GM12878 (cell line): ENCODE measurements around the gene TMEM127. TPM values are rescaled to one million over a fixed set of nuclear protein-coding genes. Genes with fewer than 3 reads are reported as not detected.

Experiments
- ATAC-seq: fragments of 200-7000 bp; cut with Tn5 transposase; 3 replicates; pipeline ENCODE4 v1.9.1; 2020; ENCODE audit warnings: mild to moderate bottlenecking, moderate library complexity
- BruUV-seq: library from RNA; stranded (reverse); fragments of 400-500 nt; replicated peaks from 2 replicates; lab custom pipeline; 2021; lab: Mats Ljungman, UMichigan
- CTCF ChIA-PET: fragments of 300-600 bp; sonication (Branson Sonifier 250); formaldehyde crosslinking; extraction: SDS; loops from one replicate; lab custom pipeline; 2021; ENCODE audit warnings: inconsistent platforms; lab: Yijun Ruan, JAX
- POLR2A ChIA-PET: fragments of 350-600 bp; formaldehyde crosslinking; extraction: SDS; loops from one replicate; lab custom pipeline; 2021; ENCODE audit warnings: inconsistent platforms; lab: Charles Lee
- RAD21 ChIA-PET: fragments of 300-600 bp; sonication (Branson Sonifier 250); formaldehyde crosslinking; loops from one replicate; lab custom pipeline; 2023; ENCODE audit warnings: antibody characterized with exemption; ENCODE audit not compliant: unreplicated experiment; lab: Charles Lee
- SMC1A ChIA-PET: fragments of 300-600 bp; sonication (Branson Sonifier 250); formaldehyde crosslinking; loops from one replicate; lab custom pipeline; 2023; ENCODE audit not compliant: unreplicated experiment, uncharacterized antibody; lab: Charles Lee
- DNase-seq: peaks from one replicate; pipeline ENCODE4 v3.0.0-alpha.2; 2011; ENCODE audit warnings: low read depth, low spot score
- FAIRE-seq: peaks from 3 replicates; lab custom pipeline; 2011; peaks lifted over from hg19 to GRCh38; lab: Jason Lieb, UNC
- H2AFZ ChIP-seq: 2 replicates; pipeline ENCODE4 v1.6.0; 2011; ENCODE audit warnings: low read depth, low read length, control low read depth; ENCODE audit not compliant: control insufficient read depth
- H3K27ac ChIP-seq: 2 replicates; pipeline ENCODE4 v1.5.1; 2011; ENCODE audit warnings: control low read depth; ENCODE audit not compliant: control insufficient read depth, insufficient read depth
- H3K27me3 ChIP-seq, 2 experiments: replicated peaks in 1 of 2; 2 replicates each; pipeline versions ENCODE4 v1.6.0 to v1.6.1; 2011; ENCODE audit warnings: low read length in 1 of 2; ENCODE audit not compliant: control insufficient read depth in 2 of 2, insufficient read depth in 2 of 2
- H3K36me3 ChIP-seq, 2 experiments: 2 replicates each; pipeline ENCODE4 v1.5.1; 2011; ENCODE audit warnings: low read length in 1 of 2; ENCODE audit not compliant: control insufficient read depth in 2 of 2, insufficient read depth in 2 of 2
- H3K4me1 ChIP-seq: 2 replicates; pipeline ENCODE4 v1.6.1; 2011; ENCODE audit warnings: mild to moderate bottlenecking, low read length, moderate library complexity, mixed read lengths; ENCODE audit not compliant: control insufficient read depth, insufficient read depth
- H3K4me2 ChIP-seq: 2 replicates; pipeline ENCODE4 v1.6.0; 2011; ENCODE audit warnings: control low read depth; ENCODE audit not compliant: control insufficient read depth, insufficient read depth
- H3K4me3 ChIP-seq: fragments of 200-600 bp; sonication (generic); 2 replicates; pipeline ENCODE4 v1.5.1; 2016
- H3K79me2 ChIP-seq: 2 replicates; pipeline ENCODE4 v1.6.0; 2011; ENCODE audit warnings: low read length; ENCODE audit not compliant: control insufficient read depth, insufficient read depth
- H3K9ac ChIP-seq: 2 replicates; pipeline ENCODE4 v1.8.0; 2011; ENCODE audit warnings: low read length, control low read depth, mixed read lengths; ENCODE audit not compliant: control insufficient read depth, insufficient read depth
- H3K9me3 ChIP-seq: replicated peaks from 3 replicates; pipeline ENCODE4 v1.5.1; 2011; ENCODE audit warnings: mild to moderate bottlenecking, low read length; ENCODE audit not compliant: control insufficient read depth, insufficient read depth
- H4K20me1 ChIP-seq: 2 replicates; pipeline ENCODE4 v1.6.0; 2011; ENCODE audit not compliant: control insufficient read depth, insufficient read depth
- ASH2L ChIP-seq: fragments of 300-600, 200-600 bp; sonication (generic); IDR thresholded peaks from 2 replicates; pipeline ENCODE4 v1.6.1; 2017; ENCODE audit warnings: low read depth, mild to moderate bottlenecking, borderline replicate concordance
- CBX3 ChIP-seq: fragments of 200-600 bp; sonication (generic); IDR thresholded peaks from 2 replicates; pipeline ENCODE4 v1.6.1; 2016; ENCODE audit warnings: low read depth, borderline replicate concordance
- CBX5 ChIP-seq: sonication (generic); IDR thresholded peaks from 2 replicates; pipeline ENCODE4 v1.6.1; 2016; ENCODE audit warnings: low read depth, moderate library complexity, mild to moderate bottlenecking, inconsistent platforms
- CTCF ChIP-seq, 3 experiments: IDR thresholded peaks in 2 of 3; conservative IDR thresholded peaks in 1 of 3; 2 replicates each; pipeline ENCODE4 v1.5.1; 2011; ENCODE audit warnings: low read depth in 3 of 3, low read length in 3 of 3, mild to moderate bottlenecking in 3 of 3, control low read depth in 2 of 3, moderate library complexity in 2 of 3, inconsistent platforms in 1 of 3, mixed read lengths in 1 of 3; ENCODE audit not compliant: control insufficient read depth in 2 of 3, insufficient read depth in 1 of 3; ENCODE audit errors: extremely low read depth in 1 of 3
- E4F1 ChIP-seq: fragments of 450-650 bp; IDR thresholded peaks from 2 replicates; pipeline ENCODE4 v1.6.1; 2018; ENCODE audit warnings: borderline replicate concordance, mild to moderate bottlenecking; ENCODE audit not compliant: partially characterized antibody
- HDAC2 ChIP-seq: fragments of 200-600 bp; sonication (generic); IDR thresholded peaks from 2 replicates; pipeline ENCODE4 v1.6.1; 2017
- IRF3 ChIP-seq: fragments of 450-650 bp; IDR thresholded peaks from 2 replicates; pipeline ENCODE4 v1.6.1; 2014; ENCODE audit warnings: mild to moderate bottlenecking
- IRF4 ChIP-seq: IDR thresholded peaks from 2 replicates; pipeline ENCODE4 v1.6.1; 2011; ENCODE audit warnings: low read depth, low read length
- NBN ChIP-seq: fragments of 450-650 bp; IDR thresholded peaks from 2 replicates; pipeline ENCODE4 v1.6.1; 2016
- NFYA ChIP-seq: IDR thresholded peaks from 2 replicates; pipeline ENCODE4 v1.6.1; 2011; ENCODE audit warnings: low read depth, mild to moderate bottlenecking, low read length, improper control_type of control experiment, borderline replicate concordance
- NR2F1 ChIP-seq: fragments of 450-650 bp; conservative IDR thresholded peaks from 2 replicates; pipeline ENCODE4 v1.6.1; 2017; ENCODE audit warnings: mild to moderate bottlenecking
- RAD51 ChIP-seq: fragments of 450-650 bp; IDR thresholded peaks from 2 replicates; pipeline ENCODE4 v1.6.1; 2016; ENCODE audit warnings: moderate library complexity, mild to moderate bottlenecking, inconsistent platforms
- TARDBP ChIP-seq: IDR thresholded peaks from 2 replicates; pipeline ENCODE4 v1.6.1; 2016; ENCODE audit warnings: borderline replicate concordance
- TCF3 ChIP-seq: IDR thresholded peaks from 2 replicates; pipeline ENCODE4 v1.6.1; 2012; ENCODE audit warnings: low read depth, mild to moderate bottlenecking, low read length, borderline replicate concordance; ENCODE audit not compliant: insufficient read depth
- ZNF207 ChIP-seq: fragments of 450-650 bp; IDR thresholded peaks from 2 replicates; pipeline ENCODE4 v1.6.1; 2014; ENCODE audit warnings: antibody characterized with exemption, mild to moderate bottlenecking, borderline replicate concordance
- WGBS: methylation state at CpG from one replicate; pipeline ENCODE4 v1.1.6; 2016; ENCODE audit warnings: low lambda C conversion rate; ENCODE audit not compliant: insufficient replicate concordance, insufficient coverage; ENCODE audit errors: missing lambda C conversion rate; 5-methylcytosine and 5-hydroxymethylcytosine counted together
- in situ Hi-C: fragments of 300-500 bp; cut with MboI; formaldehyde crosslinking; loops from 9 replicates; pipeline ENCODE4 v1.14.3; 2018; ENCODE audit warnings: mixed read lengths
- intact Hi-C: fragments of 100-400 bp; cut with micrococcal nuclease; formaldehyde crosslinking; loops from one replicate; pipeline ENCODE4 v1.14.2; 2022; ENCODE audit not compliant: unreplicated experiment
- polyA plus RNA-seq, 11 experiments: library from polyadenylated mRNA; depleted of rRNA in 4 of 11; unstranded in 6 of 11; stranded (reverse) in 5 of 11; fragments of >200 nt; fragmentation: Nextera tagmentation in 4 of 11; fragmentation: Illumina TruSeq in 1 of 11; extraction: Ambion mirVana in 4 of 11; extraction: Trizol in 1 of 11; gene quantifications; 1 replicate in 1 of 11; 2 replicates in 10 of 11; pipeline versions ENCODE4 v1.2.1 to v1.2.3, GENCODE V29; 2011 to 2016; ENCODE audit warnings: inconsistent platforms in 2 of 11, missing spikeins in 2 of 11, low read depth in 1 of 11
- total RNA-seq, 4 experiments: library from RNA; depleted of rRNA in 3 of 4; stranded (reverse); fragments of >200 nt in 3 of 4; fragmentation: Illumina TruSeq in 1 of 4; extraction: Trizol in 1 of 4; gene quantifications; 2 replicates each; pipeline versions ENCODE4 v1.2.1 to v1.2.3, GENCODE V29; 2013 to 2021
- TF ChIP-seq, protein P1 (sequence below): fragments of 450-650 bp; IDR thresholded peaks from 2 replicates; pipeline ENCODE4 v1.6.1; 2017; ENCODE audit warnings: mild to moderate bottlenecking, moderate library complexity

TMEM127 gene
- total and polyA plus RNA-seq, 10 of the 15 experiments (the other 5 are each of a cell fraction or from before 2014, with no cell fraction given), result 2.6 to 27.2 (median 17.7) TPM

DNA sequence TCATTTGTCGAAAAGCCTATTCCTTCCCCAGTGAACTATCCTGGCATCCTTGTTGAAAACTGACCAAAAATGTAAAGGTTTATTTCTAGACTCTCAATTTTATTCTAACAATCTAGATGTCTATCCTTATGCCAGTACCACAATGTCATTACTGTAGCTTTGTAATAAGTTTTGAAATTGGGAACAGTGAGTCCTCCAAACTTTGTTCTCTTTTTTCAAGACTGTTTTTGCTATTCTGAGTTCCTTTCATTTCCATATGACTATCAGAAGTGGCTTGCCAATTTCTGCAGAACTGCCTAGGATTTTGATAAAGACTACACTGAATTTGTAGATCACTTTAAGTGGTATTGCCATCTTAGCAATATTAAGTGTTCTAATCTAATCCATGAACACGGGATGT, 66.9 kb downstream of the TMEM127 start:
- H3K27me3 ChIP-seq, result no peaks in the 10 kb centered on the region
- no TSS peak for BruUV-seq
- SMC1A ChIA-PET, result interaction anchor here (0.9 to 8.0 kb wide), 7 partner anchors 18 to 66 kb away, joined by 3 to 116 read pairs (median 3); no protein-coding TSS in a partner anchor
- peaks cover 75% of the 10 kb centered on the region for H3K79me2 ChIP-seq
- H3K36me3 ChIP-seq, result peaks cover 7 to 8% of the 10 kb centered on the region in 2 experiments
- POLR2A ChIA-PET, result interaction anchor here (0.8 to 1.9 kb wide), 5 partner anchors 9 to 35 kb away, joined by 3 to 6 read pairs (median 4); no protein-coding TSS in a partner anchor
- intact Hi-C loops, result no loop called here
- DNase-seq (no peak), FAIRE-seq (no peak), ATAC-seq (no peak)
- H3K4me2 ChIP-seq, result no peak overlapping the region
- CTCF ChIA-PET, result interaction anchor here (1.1 to 10.2 kb wide), 8 partner anchors 11 to 206 kb away, joined by 3 to 90 read pairs (median 7); no protein-coding TSS in a partner anchor
- H3K4me3 ChIP-seq, result no peak overlapping the region
- RAD21 ChIA-PET, result interaction anchor here (2.0 to 9.0 kb wide), 4 partner anchors 17 to 34 kb away, joined by 5 to 93 read pairs (median 8); no protein-coding TSS in a partner anchor
- H2AFZ ChIP-seq, result no peak overlapping the region
- in situ Hi-C loops, result no loop called here
- H4K20me1 ChIP-seq, result peaks cover 4% of the 10 kb centered on the region
- H3K9ac ChIP-seq, result no peak overlapping the region
- WGBS, result 96% methylated on average over 2 of the region's 2 CpGs
- H3K27ac ChIP-seq, result no peak overlapping the region
- H3K4me1 ChIP-seq, result peaks cover 15% of the 10 kb centered on the region
- no peaks in the 10 kb centered on the region for H3K9me3 ChIP-seq
- no peak for TF ChIP-seq IRF3
- TF ChIP-seq TCF3, result no peak
- TF ChIP-seq NFYA, result no peak
- TF ChIP-seq ASH2L, result no peak
- no peak for TF ChIP-seq RAD51
- no peak for TF ChIP-seq CBX5
- no peak for TF ChIP-seq IRF4
- no peak for TF ChIP-seq E4F1
- TF ChIP-seq, protein P1, sequence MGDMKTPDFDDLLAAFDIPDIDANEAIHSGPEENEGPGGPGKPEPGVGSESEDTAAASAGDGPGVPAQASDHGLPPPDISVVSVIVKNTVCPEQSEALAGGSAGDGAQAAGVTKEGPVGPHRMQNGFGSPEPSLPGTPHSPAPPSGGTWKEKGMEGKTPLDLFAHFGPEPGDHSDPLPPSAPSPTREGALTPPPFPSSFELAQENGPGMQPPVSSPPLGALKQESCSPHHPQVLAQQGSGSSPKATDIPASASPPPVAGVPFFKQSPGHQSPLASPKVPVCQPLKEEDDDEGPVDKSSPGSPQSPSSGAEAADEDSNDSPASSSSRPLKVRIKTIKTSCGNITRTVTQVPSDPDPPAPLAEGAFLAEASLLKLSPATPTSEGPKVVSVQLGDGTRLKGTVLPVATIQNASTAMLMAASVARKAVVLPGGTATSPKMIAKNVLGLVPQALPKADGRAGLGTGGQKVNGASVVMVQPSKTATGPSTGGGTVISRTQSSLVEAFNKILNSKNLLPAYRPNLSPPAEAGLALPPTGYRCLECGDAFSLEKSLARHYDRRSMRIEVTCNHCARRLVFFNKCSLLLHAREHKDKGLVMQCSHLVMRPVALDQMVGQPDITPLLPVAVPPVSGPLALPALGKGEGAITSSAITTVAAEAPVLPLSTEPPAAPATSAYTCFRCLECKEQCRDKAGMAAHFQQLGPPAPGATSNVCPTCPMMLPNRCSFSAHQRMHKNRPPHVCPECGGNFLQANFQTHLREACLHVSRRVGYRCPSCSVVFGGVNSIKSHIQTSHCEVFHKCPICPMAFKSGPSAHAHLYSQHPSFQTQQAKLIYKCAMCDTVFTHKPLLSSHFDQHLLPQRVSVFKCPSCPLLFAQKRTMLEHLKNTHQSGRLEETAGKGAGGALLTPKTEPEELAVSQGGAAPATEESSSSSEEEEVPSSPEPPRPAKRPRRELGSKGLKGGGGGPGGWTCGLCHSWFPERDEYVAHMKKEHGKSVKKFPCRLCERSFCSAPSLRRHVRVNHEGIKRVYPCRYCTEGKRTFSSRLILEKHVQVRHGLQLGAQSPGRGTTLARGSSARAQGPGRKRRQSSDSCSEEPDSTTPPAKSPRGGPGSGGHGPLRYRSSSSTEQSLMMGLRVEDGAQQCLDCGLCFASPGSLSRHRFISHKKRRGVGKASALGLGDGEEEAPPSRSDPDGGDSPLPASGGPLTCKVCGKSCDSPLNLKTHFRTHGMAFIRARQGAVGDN, result no peak
- TF ChIP-seq NR2F1, result no peak
- no peak for TF ChIP-seq CTCF (IDR thresholded peaks at IDR 0.05 in 2 of 3, conservative IDR thresholded peaks at IDR 0.05 in 1 of 3; ENCODE audit: control insufficient read depth in 2 of 3, extremely low read depth in 1 of 3, insufficient read depth in 1 of 3, low read depth in 3 of 3, low read length in 3 of 3)
- TF ChIP-seq ZNF207, result no peak
- no peak for TF ChIP-seq CBX3
- no peak for TF ChIP-seq TARDBP
- TF ChIP-seq HDAC2, result no peak
- TF ChIP-seq NBN, result no peak
